HL-60 (cell line): ENCODE data around the gene SARS2.
A peak's percentile ranks its signal among the peaks of the same experiment; 100 is the strongest.

Experiments
- DNase-seq, 2 experiments: peaks; one replicate each; pipeline ENCODE4 v3.0.0-alpha.2; 2010 to 2020; ENCODE audit warnings: low read depth in 1 of 2, low spot score in 1 of 2
- H3K27ac ChIP-seq: fragments of 250-450 bp; sonication (Bioruptor Pico); replicated peaks from 2 replicates; pipeline ENCODE4 v1.5.1; 2020; ENCODE audit warnings: mild to moderate bottlenecking, moderate library complexity
- H3K27me3 ChIP-seq: fragments of 250-450 bp; sonication (Bioruptor Pico); 2 replicates; pipeline ENCODE4 v1.5.1; 2021; ENCODE audit warnings: mild to moderate bottlenecking, moderate library complexity; ENCODE audit not compliant: insufficient read depth, poor library complexity, severe bottlenecking
- H3K4me3 ChIP-seq: replicated peaks from 2 replicates; pipeline ENCODE4 v1.5.1; 2011; ENCODE audit warnings: mild to moderate bottlenecking, control low read depth, low read length; ENCODE audit not compliant: insufficient read depth
- CTCF ChIP-seq: IDR thresholded peaks from one replicate; pipeline ENCODE4 v1.5.1; 2011; ENCODE audit warnings: low read length, control low read depth, inconsistent platforms; ENCODE audit not compliant: insufficient read depth
- GABPA ChIP-seq: IDR thresholded peaks from 2 replicates; pipeline ENCODE4 v1.6.1; 2012; ENCODE audit warnings: low read depth
- POLR2AphosphoS5 ChIP-seq: IDR thresholded peaks from 2 replicates; pipeline ENCODE4 v1.6.1; 2012; ENCODE audit warnings: low read depth
- REST ChIP-seq: IDR thresholded peaks from 2 replicates; pipeline ENCODE4 v1.6.1; 2012; ENCODE audit warnings: low read depth; ENCODE audit not compliant: insufficient replicate concordance
- SPI1 ChIP-seq: IDR thresholded peaks from 2 replicates; pipeline ENCODE4 v1.6.1; 2012; ENCODE audit warnings: low read depth, mild to moderate bottlenecking, borderline replicate concordance

The SARS2 gene

GRCh38 chr19:38912600-38913514, 17.7 kb downstream of the SARS2 start:
- no peak for TF ChIP-seq CTCF
- peak; percentile 89 for TF ChIP-seq SPI1
- Histone ChIP-seq H3K4me3 (no peak overlapping the region), H3K27ac (peak overlapping the region; percentile 51), H3K27me3 (no peaks in the 10 kb centered on the region)
- DNase-seq, result peak; percentile 36 to 72

GRCh38 chr19:38911388-38912001, 19.1 kb downstream of the SARS2 start:
- Histone ChIP-seq H3K27ac (no peak overlapping the region), H3K4me3 (no peak overlapping the region), H3K27me3 (no peaks in the 10 kb centered on the region)
- TF ChIP-seq SPI1, result no peak
- no peak for TF ChIP-seq GABPA
- no peak for TF ChIP-seq REST
- no peak for TF ChIP-seq CTCF
- TF ChIP-seq POLR2AphosphoS5, result no peak
- no peak for DNase-seq

GRCh38 chr19:38910488-38910887, 20.1 kb downstream of the SARS2 start:
- no peaks in the 10 kb centered on the region for H3K27me3 ChIP-seq
- no peak for DNase-seq
- no peak for TF ChIP-seq GABPA
- TF ChIP-seq CTCF, result no peak
- TF ChIP-seq POLR2AphosphoS5, result no peak
- no peak for TF ChIP-seq REST
- TF ChIP-seq SPI1, result no peak

GRCh38 chr19:38908911-38909310, 21.7 kb downstream of the SARS2 start:
- Histone ChIP-seq H3K27me3 (no peaks in the 10 kb centered on the region), H3K4me3 (no peak overlapping the region), H3K27ac (no peak overlapping the region)
- no peak for TF ChIP-seq GABPA
- no peak for TF ChIP-seq REST
- no peak for TF ChIP-seq SPI1
- TF ChIP-seq POLR2AphosphoS5, result no peak
- TF ChIP-seq CTCF, result no peak
- DNase-seq, result no peak

More at GRCh38 chr19:38910488-38910887, 20.1 kb downstream of the SARS2 start:
- no peak overlapping the region for H3K4me3 ChIP-seq
- H3K27ac ChIP-seq, result no peak overlapping the region
